Dermis blood vessel endothelial cell (primary cell): Measurements from ENCODE around the gene HOXB13. TPM values are rescaled to one million over a fixed set of nuclear protein-coding genes. Genes with fewer than 3 reads are reported as not detected.

Experiments
- DNase-seq: peaks from one replicate; pipeline ENCODE4 v3.0.0; 2010
- total RNA-seq: library from RNA; depleted of rRNA; stranded (reverse); fragments of >200 nt; gene quantifications from 2 replicates; pipeline ENCODE4 v1.2.3, GENCODE V29; 2014

The HOXB13 gene
- total RNA-seq = not detected in 2 replicates

- peak; percentile 62 for DNase-seq
Observed at GRCh38 chr17:48728232-48729231, at the start of gene HOXB13. TSS of gene HOXB13 (minus strand) at chr17:48728750. CDS start at chr17:48728593, 157 bp downstream.

GRCh38 chr17:48776602-48777001 lies 48.1 kb upstream of the HOXB13 start:
- DNase-seq = no peak

- DNase-seq = no peak
Observed at GRCh38 chr17:48773245-48773644, 44.7 kb upstream of the HOXB13 start.

GRCh38 chr17:48770954-48771353 lies 42.4 kb upstream of the HOXB13 start:
- DNase-seq = no peak

- no peak for DNase-seq
Observed at GRCh38 chr17:48769009-48769675, 40.6 kb upstream of the HOXB13 start.

GRCh38 chr17:48767263-48767774 lies 38.8 kb upstream of the HOXB13 start:
- no peak for DNase-seq

GRCh38 chr17:48761114-48761513 lies 32.6 kb upstream of the HOXB13 start:
- DNase-seq = no peak

GRCh38 chr17:48760411-48760810 lies 31.9 kb upstream of the HOXB13 start:
- no peak for DNase-seq

GRCh38 chr17:48759288-48759687 lies 30.7 kb upstream of the HOXB13 start:
- no peak for DNase-seq

- DNase-seq = no peak
Observed at GRCh38 chr17:48757524-48757961, 29.0 kb upstream of the HOXB13 start.

- DNase-seq = no peak
Observed at GRCh38 chr17:48756830-48757251, 28.3 kb upstream of the HOXB13 start.

GRCh38 chr17:48755356-48755755 lies 26.8 kb upstream of the HOXB13 start:
- no peak for DNase-seq

GRCh38 chr17:48754500-48755261 lies 26.1 kb upstream of the HOXB13 start:
- no peak for DNase-seq

- DNase-seq = no peak
Observed at GRCh38 chr17:48753794-48754499, 25.4 kb upstream of the HOXB13 start.

GRCh38 chr17:48752399-48753288 lies 24.1 kb upstream of the HOXB13 start:
- DNase-seq = no peak

- no peak for DNase-seq
Observed at GRCh38 chr17:48751733-48752398, 23.3 kb upstream of the HOXB13 start.

GRCh38 chr17:48751172-48751571 lies 22.6 kb upstream of the HOXB13 start:
- no peak for DNase-seq

- peak; percentile 15 for DNase-seq
Observed at GRCh38 chr17:48749621-48750553, 21.3 kb upstream of the HOXB13 start.
